ENCODE measurements around the gene C3orf20.
A peak's percentile ranks its signal among the peaks of the same experiment; 100 is the strongest.

C3orf20 gene

DNA sequence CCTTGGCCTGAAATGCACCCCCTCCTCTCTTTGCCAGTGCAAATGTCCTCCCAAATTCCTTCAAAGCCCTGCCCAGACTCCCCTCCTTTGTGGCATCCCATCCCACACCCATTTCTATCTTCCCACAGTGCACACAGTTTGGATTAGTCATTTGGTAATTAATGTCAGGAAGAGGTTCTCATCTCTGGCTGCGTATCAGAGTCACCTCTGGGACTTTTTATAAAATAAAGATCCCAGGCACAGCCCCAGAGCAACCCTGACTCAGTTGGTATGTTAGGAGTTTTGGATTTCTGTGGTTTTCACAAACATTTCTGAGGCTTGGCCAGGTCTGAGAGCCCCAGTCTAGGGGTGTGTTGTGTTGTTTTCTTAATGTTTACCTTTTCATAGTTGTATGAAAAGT, 41.6 kb downstream of the C3orf20 start:
- H3K4me3 ChIP-seq (ENCODE audit: low read depth, low read length) = no peak overlapping the region
- CTCF ChIA-PET = no interaction called here
- TF ChIP-seq, protein P1, sequence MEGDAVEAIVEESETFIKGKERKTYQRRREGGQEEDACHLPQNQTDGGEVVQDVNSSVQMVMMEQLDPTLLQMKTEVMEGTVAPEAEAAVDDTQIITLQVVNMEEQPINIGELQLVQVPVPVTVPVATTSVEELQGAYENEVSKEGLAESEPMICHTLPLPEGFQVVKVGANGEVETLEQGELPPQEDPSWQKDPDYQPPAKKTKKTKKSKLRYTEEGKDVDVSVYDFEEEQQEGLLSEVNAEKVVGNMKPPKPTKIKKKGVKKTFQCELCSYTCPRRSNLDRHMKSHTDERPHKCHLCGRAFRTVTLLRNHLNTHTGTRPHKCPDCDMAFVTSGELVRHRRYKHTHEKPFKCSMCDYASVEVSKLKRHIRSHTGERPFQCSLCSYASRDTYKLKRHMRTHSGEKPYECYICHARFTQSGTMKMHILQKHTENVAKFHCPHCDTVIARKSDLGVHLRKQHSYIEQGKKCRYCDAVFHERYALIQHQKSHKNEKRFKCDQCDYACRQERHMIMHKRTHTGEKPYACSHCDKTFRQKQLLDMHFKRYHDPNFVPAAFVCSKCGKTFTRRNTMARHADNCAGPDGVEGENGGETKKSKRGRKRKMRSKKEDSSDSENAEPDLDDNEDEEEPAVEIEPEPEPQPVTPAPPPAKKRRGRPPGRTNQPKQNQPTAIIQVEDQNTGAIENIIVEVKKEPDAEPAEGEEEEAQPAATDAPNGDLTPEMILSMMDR (IDR thresholded peaks at IDR 0.05; ENCODE audit: insufficient read depth, low read length, missing control alignments) = no peak
- POLR2A ChIA-PET = no interaction called here
- no peak for DNase-seq (ENCODE audit: low read depth, low spot score)

DNA sequence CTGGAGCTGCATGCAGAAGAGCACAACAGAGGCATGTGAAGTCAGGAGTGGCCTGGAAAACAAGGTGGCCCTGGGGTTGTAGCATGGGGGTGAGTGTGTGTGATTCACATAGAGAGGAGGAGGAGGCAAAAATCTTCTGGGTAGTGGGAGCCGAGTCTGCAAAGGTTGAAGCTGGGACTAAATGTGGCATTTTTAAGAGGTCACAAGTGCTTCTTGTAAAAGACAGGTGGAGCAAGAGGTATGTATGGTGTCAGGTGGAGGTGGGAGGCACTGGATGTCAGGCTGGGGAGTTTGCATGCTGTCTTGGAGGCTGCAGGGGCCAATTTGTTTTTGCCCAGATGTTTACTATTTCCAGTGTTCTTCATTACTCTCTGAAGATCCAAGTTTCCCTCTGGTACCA, 42.4 kb downstream of the C3orf20 start:
- ChIA-PET CTCF (no interaction called here), POLR2A (no interaction called here)
- TF ChIP-seq, protein P1 (IDR thresholded peaks at IDR 0.05; ENCODE audit: insufficient read depth, low read length, missing control alignments) = no peak
- H3K4me3 ChIP-seq (ENCODE audit: low read depth, low read length) = no peak overlapping the region
- no peak for DNase-seq (ENCODE audit: low read depth, low spot score)

DNA sequence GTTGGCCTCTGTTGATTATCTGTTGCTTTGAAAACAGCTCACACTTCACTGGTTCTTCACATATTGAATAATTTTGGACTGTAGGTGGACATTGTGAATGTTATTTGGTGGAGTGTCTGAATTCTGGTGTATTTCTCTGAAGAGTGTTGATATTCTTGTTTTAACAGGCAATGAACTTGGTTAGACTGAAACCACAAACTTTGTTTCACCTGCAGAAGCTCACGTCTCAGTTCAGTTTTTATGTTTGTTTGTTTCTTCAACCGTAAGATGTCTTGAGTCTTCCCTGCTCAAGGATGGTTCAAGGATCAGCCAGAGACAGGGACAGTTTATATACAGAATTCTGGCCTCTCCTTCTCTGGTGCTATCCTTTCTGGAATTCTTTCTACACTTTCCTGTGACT, 43.6 kb downstream of the C3orf20 start:
- CTCF ChIA-PET = no interaction called here
- no peak for DNase-seq (ENCODE audit: low read depth, low spot score)
- no peak overlapping the region for H3K4me3 ChIP-seq (ENCODE audit: low read depth, low read length)
- POLR2A ChIA-PET = no interaction called here
- TF ChIP-seq, protein P1 (IDR thresholded peaks at IDR 0.05; ENCODE audit: insufficient read depth, low read length, missing control alignments) = no peak

DNA sequence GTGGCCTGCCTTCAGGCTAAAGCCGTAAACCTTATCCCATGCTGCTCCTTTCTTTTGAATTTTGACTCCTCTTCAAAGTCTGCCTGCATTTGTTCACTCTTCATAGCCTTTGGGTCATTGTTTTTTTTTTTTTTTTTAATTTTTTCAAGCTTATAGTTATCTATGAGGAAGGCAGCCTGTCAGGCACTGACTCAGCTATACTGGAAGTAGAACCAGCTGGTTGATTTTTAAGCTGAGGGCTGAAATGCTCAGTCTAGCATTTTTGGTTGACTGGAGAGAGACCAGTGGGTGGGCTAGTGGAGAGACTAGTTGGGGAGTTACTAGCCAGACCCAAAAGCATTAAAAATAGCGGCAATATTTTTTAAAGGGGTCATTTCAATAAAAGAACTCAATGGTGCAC, 44.1 kb downstream of the C3orf20 start:
- TF ChIP-seq, protein P1 (IDR thresholded peaks at IDR 0.05; ENCODE audit: insufficient read depth, low read length, missing control alignments) = no peak
- DNase-seq (ENCODE audit: low read depth, low spot score) = no peak
- ChIA-PET CTCF (no interaction called here), POLR2A (no interaction called here)
- H3K4me3 ChIP-seq (ENCODE audit: low read depth, low read length) = no peak overlapping the region

DNA sequence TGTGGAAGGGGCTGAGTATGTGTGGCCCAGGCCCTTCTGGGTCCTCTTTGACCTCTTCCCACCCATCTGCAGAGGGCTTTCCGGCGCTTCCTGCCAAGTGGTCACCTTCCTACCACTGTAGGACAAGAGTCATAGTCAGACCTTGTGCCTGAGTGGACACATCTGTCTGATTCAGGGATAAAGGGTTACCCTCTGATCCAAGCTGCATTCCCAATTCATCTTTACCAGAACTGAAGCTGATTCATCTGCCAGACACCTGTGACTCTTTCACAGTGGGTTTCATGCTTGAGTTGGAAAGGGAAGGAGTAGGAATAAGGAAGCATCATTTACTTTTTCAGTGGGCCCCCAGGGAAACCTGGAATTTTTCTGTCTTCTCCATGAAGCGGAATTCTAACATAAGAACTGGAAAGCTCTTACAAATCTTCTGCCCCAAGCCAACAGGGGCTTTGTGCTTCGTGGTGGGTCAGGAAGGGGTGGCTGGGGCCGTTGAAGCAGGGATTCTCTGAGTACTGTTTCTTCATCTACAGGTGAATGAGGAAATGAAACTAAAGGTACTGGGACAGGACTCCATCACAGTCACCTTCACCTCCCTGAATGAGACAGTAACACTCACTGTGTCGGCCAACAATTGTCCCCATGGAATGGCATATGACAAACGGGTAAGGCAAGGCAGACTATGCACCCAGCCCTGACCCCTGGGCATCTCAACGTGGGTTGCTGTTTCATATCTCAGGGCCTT, 46.4 kb downstream of the C3orf20 start:
- ChIA-PET POLR2A (no interaction called here), CTCF (no interaction called here)
- TF ChIP-seq, protein P1 (IDR thresholded peaks at IDR 0.05; ENCODE audit: insufficient read depth, low read length, missing control alignments) = no peak
- DNase-seq (ENCODE audit: low read depth, low spot score) = no peak
- no peak overlapping the region for H3K4me3 ChIP-seq (ENCODE audit: low read depth, low read length)

DNA sequence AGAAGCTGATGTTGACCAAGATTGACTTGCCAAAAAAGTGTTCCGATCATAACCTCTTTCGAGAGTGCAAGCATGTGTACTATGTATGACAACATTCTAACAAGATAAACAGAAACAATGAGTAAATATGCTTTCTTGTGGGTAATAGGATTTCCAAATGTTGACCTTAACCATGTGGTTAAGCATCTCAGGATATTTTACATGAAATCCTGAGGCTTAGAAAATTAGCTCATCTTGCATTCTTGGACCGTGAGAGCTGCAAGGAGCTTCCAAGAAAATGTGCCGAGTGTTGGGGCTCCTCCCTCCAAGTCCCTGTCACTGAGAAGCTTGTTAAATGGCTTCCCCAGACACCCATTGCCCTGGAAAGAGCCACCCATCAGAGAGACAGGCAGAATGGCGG, 50.1 kb downstream of the C3orf20 start:
- DNase-seq (ENCODE audit: low read depth, low spot score) = peak; percentile 12
- ChIA-PET CTCF (no interaction called here), POLR2A (interaction anchor here (1.0 kb wide), 1 partner anchor 16 kb away, joined by 3 read pairs; no protein-coding TSS in a partner anchor)
- H3K4me3 ChIP-seq (ENCODE audit: low read depth, low read length) = no peak overlapping the region
- TF ChIP-seq, protein P1 (IDR thresholded peaks at IDR 0.05; ENCODE audit: insufficient read depth, low read length, missing control alignments) = no peak
